Midbrain (tissue), 1 donor: ENCODE measurements around the gene SERPINB10.

Experiments
- DNase-seq: peaks from one replicate; lab custom pipeline; 2025; lab: John Stamatoyannopoulos, UW

The SERPINB10 gene

DNA sequence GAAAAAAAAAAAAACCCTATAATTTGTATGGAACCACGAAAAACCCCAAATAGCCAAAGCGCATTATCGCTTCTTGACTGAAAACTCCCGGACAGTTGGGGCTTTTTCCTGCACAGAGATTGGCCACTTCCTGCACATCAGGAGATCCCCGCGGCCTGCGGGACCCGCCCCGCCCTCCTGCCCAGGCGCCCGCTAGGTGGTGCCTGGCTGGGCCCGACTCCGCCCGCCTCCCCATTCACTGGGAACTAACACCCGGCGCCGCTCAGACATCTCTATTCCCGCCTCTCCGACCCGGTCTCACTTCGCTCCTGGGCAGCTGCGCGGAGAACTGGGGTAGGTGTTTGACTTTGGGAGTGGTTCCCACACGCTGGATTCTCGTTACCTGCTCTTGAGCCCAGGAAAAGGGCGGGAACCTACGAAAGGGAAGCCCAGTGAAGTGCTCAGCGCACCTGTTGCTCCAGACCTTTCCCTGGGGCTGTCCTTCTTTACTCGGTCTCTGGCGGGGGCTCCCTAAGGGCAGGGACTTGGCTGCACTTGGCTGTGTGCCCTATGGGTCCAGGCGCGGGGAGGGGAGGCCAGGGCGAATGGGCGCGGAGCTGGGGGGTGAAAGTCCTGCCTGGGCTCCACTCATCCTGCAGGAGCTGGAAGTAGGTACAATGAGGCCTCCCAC lies 41.4 kb downstream of the SERPINB10 start, which contains the start of gene HMSD:
Gene HMSD (plus strand): TSS at position 234 of the 670 bp plus-strand sequence. CDS start 4,155 bp downstream, outside the sequence.
- peak; percentile 74 for DNase-seq

DNA sequence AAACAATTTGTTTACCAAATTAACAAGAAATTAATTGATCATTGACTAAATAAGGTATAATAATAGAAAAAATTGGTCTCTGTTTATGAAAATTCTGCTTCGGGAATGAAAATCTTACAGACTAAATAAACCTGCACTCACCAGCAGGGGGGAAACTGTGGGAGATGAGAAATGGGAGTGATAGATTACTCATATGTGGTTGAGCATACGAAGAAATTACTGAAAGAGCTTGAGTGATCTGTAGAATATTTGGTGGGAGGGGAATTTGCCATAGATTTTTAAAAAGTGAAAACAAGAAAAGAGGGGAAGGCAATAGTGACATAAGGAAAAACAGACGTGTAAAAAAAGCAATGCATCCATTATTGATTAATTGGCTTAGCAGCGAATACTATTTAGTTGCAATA lies 43.5 kb downstream of the SERPINB10 start:
- DNase-seq: no peak

- no peak for DNase-seq
Measured at GRCh38 chr18:63953811-63954210, 46.1 kb downstream of the SERPINB10 start.

DNA sequence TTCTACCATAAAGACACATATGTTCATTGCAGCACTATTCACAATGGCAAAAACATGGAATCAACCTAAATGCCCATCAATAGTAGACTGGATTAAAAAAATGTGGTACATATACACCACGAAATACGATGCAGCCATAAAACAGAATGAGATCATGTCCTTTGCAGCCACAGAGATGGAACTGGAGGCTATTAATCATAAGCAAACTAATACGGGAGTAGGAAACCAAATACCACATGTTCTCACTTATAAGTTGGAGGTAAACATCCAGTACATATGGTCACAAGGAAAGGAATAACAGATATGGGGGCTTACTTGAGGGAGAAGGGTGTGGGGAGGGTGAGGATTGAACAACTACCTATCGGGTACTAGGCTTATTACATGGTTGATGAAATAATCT lies 49.0 kb downstream of the SERPINB10 start:
- no peak for DNase-seq

- no peak for DNase-seq
Measured at GRCh38 chr18:63960891-63961290, 53.1 kb downstream of the SERPINB10 start.

DNA sequence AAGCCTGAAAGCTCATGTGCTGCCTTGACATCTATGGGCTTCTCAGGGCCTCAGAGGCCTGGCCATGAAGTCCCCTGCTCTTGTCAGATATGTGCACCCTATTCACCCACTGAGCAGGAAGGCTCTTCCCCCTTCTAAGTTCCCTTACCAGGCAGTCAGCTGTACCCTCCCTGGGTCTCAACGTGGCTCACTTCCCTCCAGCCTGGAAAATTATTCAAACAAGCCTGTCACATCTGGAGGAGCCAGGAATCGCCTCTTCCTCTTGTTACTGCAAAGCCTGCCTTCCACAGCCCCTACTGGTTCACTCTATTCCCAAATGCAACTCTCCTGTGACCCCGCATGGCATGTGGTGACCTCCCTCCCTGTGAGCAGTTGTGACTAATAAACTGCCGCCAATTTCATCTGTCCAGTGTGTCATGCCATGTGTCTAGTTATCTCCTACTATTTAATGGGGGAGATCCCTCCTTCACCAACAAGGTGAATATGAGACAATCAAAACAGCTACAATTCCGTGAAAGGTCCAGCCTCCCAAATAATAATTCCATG lies 53.8 kb downstream of the SERPINB10 start:
- DNase-seq: no peak

DNA sequence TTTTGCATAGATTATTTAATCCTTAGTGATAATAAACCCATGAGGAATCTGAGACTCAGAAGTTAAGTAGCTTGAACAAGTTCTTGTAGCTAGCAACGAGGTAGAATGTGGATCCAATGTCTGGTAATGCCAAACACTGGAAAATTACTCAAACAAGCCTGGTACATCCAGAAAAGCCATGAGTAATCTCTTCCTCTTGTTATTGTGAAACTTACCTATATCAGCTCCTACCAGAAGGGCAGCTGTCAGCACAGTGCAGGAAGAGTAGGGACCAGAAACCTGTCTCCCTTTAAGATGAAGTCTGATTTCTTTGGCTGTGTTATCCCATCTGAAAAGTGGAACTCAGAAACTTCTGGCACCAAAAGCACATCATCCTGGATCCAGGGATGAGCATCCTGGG lies 54.4 kb downstream of the SERPINB10 start:
- no peak for DNase-seq

- peak; percentile 46 for DNase-seq
Measured at GRCh38 chr18:63963615-63964256, 56.0 kb downstream of the SERPINB10 start.

GRCh38 chr18:63964908-63965307 lies 57.1 kb downstream of the SERPINB10 start:
- DNase-seq: no peak

DNA sequence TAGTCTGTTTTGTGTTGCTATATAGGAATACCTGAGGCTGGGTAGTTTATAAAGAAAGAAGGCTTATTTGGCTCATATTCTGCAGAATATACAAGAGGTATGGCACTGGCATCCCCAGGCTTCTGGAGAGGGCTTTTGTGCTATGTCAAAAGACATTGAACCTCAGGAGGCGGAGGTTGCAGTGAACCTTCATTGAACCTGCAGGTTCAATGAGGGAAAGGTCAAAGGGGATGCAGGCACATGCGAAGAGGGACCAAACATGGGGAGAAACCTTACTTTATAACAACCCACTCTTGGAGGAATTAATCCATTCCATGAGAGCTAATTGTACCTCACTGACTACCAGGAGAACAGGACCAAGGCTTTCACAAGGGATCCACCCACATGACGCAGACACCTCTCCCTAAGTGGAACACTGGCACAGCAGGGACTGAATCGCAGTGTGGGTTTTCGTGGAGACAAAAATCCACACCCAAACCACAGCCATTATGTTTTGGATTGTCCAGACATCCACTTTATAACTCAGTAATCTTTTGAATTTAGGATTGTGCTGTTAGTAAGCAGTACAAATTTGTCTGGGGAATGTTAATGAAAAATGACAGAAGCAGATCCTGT lies 58.1 kb downstream of the SERPINB10 start:
- DNase-seq: no peak

- DNase-seq: peak; percentile 94
Measured at GRCh38 chr18:63969942-63970808, 62.4 kb downstream of the SERPINB10 start, which contains the start of gene SERPINB8. Gene SERPINB8, plus strand, starts transcription at chr18:63970081. Its CDS starts 8,228 bp downstream, at chr18:63978309.

DNA sequence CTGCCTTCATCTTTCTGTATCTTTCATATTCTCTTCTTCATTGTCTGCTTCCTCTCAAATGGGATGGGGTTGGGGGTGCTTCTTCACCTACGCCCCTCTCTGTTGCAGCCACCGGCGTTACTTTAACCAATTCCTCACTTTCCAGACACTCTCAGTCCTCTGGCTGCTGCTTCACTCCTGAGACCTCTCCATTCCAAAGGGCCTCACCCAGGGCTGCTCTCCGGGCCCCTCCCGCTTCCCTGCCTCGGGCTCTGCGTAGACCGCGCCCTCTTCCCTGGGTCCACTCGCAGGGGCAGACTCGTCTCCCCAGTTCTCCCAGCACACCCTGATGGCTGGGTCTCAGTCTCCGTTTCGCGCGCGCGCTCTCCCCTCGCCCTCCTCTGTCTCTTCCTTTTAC lies 63.0 kb downstream of the SERPINB10 start:
- peak; percentile 49 for DNase-seq

DNA sequence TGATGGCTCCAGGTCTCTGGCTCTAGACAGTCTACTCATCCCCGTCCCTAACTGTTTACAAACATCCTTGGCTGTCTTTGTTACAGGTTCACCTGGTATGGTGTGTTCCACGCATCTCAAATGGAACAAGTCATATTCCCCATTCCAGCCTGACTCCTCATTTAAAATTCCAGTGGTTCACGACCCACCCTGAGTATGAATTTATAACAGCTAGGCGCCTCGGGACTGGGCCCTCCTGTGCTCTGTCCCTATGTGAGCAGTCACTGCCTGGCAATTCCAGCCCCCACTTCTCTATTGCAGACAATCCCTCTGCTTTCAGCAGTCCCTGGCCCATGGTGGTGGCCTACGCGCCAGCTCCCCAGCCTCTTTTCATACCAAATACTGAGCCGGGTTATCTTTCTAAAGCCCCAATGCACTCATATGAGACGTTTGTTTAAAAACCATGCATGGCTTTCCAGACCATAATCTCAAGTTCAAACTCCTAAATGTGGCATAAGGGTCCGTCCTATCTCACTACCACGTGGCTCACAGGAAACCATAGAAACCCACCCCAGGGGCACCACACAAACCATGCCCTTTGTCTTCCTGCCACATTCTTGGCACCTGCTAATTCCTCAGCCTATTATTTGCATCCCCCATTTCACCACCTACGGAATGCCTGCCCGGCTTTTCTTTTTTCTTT lies 63.7 kb downstream of the SERPINB10 start:
- peak; percentile 7 for DNase-seq

DNA sequence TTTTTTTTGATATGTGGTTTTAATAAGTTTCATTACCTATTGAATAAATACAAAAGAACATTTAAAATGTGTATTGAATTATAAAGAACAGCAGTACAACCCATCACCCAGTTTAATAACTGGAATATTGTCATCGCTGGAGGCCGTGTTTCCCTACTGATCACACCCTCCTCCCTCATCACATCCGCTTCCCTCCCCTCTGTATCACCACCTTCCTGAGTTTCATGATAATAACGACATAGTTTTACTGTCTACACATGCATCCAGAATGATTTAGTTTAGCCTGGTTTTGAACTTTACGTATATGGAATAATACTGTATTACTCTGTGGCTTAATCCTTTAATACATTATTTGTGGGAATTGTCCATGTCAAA lies 64.2 kb downstream of the SERPINB10 start:
- no peak for DNase-seq

DNA sequence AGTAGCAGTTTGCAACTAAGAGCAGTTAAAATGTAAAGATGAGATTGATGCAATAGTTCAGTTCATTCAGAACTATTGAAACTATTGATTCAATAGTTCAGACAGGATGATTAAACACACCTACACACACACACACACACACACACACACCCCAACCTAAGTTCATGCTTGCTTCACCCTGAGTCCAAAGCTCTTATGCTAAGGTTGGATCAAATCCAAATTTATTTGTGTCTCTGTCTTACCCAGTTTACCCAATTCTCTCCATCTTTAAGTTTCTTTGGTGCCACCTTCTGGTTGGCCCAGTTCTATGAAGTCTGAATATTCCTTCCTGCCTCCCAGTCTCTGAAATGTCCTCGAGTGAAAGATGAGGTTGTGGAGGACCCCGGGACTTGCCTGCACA lies 67.2 kb downstream of the SERPINB10 start:
- DNase-seq: peak; percentile 28

GRCh38 chr18:63975628-63976027 lies 67.9 kb downstream of the SERPINB10 start:
- no peak for DNase-seq

DNA sequence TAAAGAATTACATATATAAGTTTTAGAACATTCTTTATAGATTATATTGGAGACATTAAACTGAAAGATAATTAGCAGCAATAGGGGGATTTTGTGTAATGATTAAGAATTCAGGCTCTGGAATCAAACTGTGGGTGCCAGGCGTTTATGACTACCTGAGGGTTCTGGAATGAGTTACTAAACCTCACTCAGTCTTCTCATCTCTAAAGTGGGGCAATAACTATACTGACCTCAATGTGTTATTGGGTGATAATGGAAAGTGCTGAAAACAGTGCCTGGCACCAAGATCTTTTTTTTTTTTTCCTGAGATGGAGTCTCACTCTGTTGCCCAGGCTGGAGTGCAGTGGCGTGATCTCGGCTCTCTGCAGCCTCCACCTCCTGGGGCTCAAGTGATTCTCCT lies 69.3 kb downstream of the SERPINB10 start:
- DNase-seq: no peak

GRCh38 chr18:63979409-63979920 lies 71.7 kb downstream of the SERPINB10 start:
- DNase-seq: peak; percentile 72

- no peak for DNase-seq
Measured at GRCh38 chr18:63980027-63980426, 72.3 kb downstream of the SERPINB10 start.

GRCh38 chr18:63980896-63981460 lies 73.2 kb downstream of the SERPINB10 start:
- peak; percentile 6 for DNase-seq

- DNase-seq: no peak
Measured at GRCh38 chr18:63981719-63982118, 74.0 kb downstream of the SERPINB10 start.
